ENCODE measurements around the gene C11orf91. TPM values are rescaled to one million over a fixed set of nuclear protein-coding genes. Genes with fewer than 3 reads are reported as not detected.

Gene C11orf91
- total RNA-seq, 6 experiments from 2014 or later = not detected

DNA sequence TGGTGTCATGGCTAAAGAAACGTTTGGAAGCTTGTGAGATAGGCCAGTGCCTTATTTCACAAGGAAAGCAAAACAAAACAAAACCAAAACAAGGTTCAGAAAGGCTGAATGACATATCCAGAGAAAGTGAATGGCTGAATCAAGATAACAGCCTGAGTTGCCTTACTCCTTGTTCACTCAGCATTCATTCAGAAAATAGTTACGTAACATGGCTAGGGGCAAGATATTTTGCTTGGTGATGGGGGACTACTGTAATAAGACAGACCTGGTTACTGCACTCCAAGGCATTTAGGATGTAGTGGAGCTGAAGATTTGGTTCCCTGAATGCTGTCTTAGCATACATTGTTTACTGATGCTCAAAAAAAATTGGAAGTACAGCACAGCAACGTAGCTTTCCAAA, 47.7 kb downstream of the C11orf91 start:
- ATAC-seq = no peak
- TF ChIP-seq POLR2A (IDR thresholded peaks at IDR 0.05) = no peak
- TF ChIP-seq, protein P1, sequence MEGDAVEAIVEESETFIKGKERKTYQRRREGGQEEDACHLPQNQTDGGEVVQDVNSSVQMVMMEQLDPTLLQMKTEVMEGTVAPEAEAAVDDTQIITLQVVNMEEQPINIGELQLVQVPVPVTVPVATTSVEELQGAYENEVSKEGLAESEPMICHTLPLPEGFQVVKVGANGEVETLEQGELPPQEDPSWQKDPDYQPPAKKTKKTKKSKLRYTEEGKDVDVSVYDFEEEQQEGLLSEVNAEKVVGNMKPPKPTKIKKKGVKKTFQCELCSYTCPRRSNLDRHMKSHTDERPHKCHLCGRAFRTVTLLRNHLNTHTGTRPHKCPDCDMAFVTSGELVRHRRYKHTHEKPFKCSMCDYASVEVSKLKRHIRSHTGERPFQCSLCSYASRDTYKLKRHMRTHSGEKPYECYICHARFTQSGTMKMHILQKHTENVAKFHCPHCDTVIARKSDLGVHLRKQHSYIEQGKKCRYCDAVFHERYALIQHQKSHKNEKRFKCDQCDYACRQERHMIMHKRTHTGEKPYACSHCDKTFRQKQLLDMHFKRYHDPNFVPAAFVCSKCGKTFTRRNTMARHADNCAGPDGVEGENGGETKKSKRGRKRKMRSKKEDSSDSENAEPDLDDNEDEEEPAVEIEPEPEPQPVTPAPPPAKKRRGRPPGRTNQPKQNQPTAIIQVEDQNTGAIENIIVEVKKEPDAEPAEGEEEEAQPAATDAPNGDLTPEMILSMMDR (IDR thresholded peaks at IDR 0.05) = no peak
- no peaks in the 10 kb centered on the region for H3K9me3 ChIP-seq
- H3K4me3 ChIP-seq = no peak overlapping the region
- no peak overlapping the region for H3K27ac ChIP-seq
- DNase-seq = no peak
- H3K36me3 ChIP-seq = no peaks in the 10 kb centered on the region
- intact Hi-C loops (cut with DNase I) = no loop called here
- H3K27me3 ChIP-seq = no peaks in the 10 kb centered on the region
- 52% methylated on average over 3 of the region's 3 CpGs for WGBS (ENCODE audit: insufficient coverage, low coverage, low lambda C conversion rate, missing lambda C conversion rate)
- no peaks in the 10 kb centered on the region for H3K4me1 ChIP-seq

DNA sequence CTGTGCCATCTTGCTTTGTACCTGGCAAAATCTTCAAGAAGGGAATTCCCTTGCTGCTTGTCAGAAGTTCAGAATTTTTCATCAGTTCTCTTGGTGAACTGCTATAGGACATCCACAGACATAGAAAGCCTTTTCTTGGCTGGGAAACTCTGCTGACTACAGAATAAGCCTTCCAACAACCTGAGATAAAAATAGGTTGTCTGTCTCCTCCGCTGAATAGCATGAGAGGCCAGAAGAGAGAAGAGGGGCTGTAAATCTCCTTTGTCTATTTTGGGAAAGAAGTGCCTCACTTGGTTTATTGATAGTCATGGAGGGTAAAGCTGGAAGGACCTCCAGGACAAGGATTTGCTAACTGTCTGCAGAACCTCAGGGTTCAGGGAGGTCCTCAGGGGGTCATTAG, 48.2 kb downstream of the C11orf91 start:
- WGBS (ENCODE audit: insufficient coverage, low coverage, low lambda C conversion rate, missing lambda C conversion rate) = no CpG with 5 or more reads among the region's 1 CpG
- Histone ChIP-seq H3K4me1 (no peaks in the 10 kb centered on the region), H3K36me3 (no peaks in the 10 kb centered on the region), H3K27ac (no peak overlapping the region), H3K9me3 (no peaks in the 10 kb centered on the region), H3K27me3 (no peaks in the 10 kb centered on the region), H3K4me3 (no peak overlapping the region)
- ATAC-seq (no peak), DNase-seq (no peak)
- intact Hi-C loops (cut with DNase I) = no loop called here
- TF ChIP-seq, protein P1 (IDR thresholded peaks at IDR 0.05) = no peak
- no peak for TF ChIP-seq POLR2A (IDR thresholded peaks at IDR 0.05)

DNA sequence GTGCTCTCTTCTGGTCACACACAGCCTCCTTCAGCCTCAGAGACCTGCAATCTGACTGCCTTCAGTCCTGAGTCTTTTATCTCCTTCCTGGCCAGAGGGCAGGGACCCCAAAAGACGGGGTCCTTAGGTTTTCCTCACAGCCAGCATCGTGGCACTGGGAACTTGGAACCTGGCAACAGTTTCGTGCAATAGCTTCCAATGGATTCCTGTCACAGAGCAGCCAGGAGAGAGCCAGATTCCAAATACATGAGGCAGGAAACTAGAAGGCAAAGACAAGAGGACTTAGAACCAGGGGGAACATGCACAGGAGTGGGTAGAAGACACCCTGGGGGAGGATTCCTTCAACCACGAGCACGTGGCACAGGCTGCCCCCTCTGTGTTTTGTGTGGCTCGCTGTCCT, 48.6 kb downstream of the C11orf91 start:
- no peaks in the 10 kb centered on the region for H3K27me3 ChIP-seq
- no peak overlapping the region for H3K27ac ChIP-seq
- H3K9me3 ChIP-seq = no peaks in the 10 kb centered on the region
- H3K4me3 ChIP-seq = no peak overlapping the region
- no peaks in the 10 kb centered on the region for H3K4me1 ChIP-seq
- no peak for TF ChIP-seq POLR2A (IDR thresholded peaks at IDR 0.05)
- TF ChIP-seq, protein P1 (IDR thresholded peaks at IDR 0.05) = no peak
- intact Hi-C loops (cut with DNase I) = no loop called here
- WGBS (ENCODE audit: insufficient coverage, low coverage, low lambda C conversion rate, missing lambda C conversion rate) = 42% methylated on average over 5 of the region's 6 CpGs
- no peak for ATAC-seq
- DNase-seq = no peak
- no peaks in the 10 kb centered on the region for H3K36me3 ChIP-seq

DNA sequence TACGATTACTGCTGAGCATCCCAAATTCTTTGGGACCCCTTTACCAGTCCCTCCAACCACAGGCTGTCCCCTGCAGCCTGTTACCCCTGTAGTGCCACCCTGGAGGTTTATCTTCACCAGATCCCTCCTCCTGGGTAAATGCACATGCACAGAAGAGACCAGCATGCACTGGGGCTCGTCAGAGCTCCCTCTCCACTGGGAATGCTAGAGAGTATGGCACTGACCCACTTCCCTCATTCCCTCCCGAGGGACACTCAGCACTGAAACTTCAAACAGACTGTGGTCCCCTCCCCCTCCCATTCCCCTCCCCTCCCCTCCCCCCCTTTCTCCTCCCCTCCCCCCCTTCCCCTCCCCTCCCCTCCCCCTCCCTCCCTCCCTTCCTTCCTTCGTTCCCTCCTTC, 49.1 kb downstream of the C11orf91 start:
- TF ChIP-seq, protein P1 (IDR thresholded peaks at IDR 0.05) = no peak
- TF ChIP-seq POLR2A (IDR thresholded peaks at IDR 0.05) = no peak
- no peak overlapping the region for H3K27ac ChIP-seq

DNA sequence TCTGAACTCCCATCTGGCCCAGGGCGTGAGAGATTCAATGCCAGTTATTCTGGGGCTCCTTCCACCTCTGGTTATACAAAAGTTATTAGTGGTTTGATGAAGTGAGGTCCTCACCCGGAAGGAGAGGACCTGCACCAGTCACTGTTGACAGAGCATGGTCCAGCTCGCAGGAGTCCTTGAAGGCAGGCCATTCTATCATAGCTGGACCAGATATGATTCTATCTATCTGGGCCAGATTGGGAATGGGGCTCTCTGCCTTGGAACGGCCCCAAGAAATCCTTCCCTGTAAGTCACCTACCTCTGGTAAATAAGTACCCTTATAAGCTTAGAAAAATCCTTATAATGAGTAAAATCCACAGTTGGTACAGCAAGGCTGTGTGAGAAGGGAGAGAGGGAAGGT, 50.7 kb downstream of the C11orf91 start:
- DNase-seq (no peak), ATAC-seq (no peak)
- H3K4me1 ChIP-seq = no peaks in the 10 kb centered on the region
- no peak overlapping the region for H3K4me3 ChIP-seq
- intact Hi-C loops (cut with DNase I) = no loop called here
- WGBS (ENCODE audit: insufficient coverage, low coverage, low lambda C conversion rate, missing lambda C conversion rate) = 67% methylated on average over 3 of the region's 4 CpGs
- H3K36me3 ChIP-seq = no peaks in the 10 kb centered on the region
- no peak for TF ChIP-seq POLR2A (IDR thresholded peaks at IDR 0.05)
- TF ChIP-seq, protein P1 (IDR thresholded peaks at IDR 0.05) = no peak
- no peaks in the 10 kb centered on the region for H3K9me3 ChIP-seq
- H3K27me3 ChIP-seq = no peaks in the 10 kb centered on the region
- no peak overlapping the region for H3K27ac ChIP-seq

More for the DNA sequence above, 49.1 kb downstream of the C11orf91 start:
- ATAC-seq = no peak
- intact Hi-C loops (cut with DNase I) = no loop called here
- Histone ChIP-seq H3K9me3 (no peaks in the 10 kb centered on the region), H3K4me3 (no peak overlapping the region), H3K27me3 (no peaks in the 10 kb centered on the region), H3K36me3 (no peaks in the 10 kb centered on the region), H3K4me1 (no peaks in the 10 kb centered on the region)
- DNase-seq = no peak
- WGBS (ENCODE audit: insufficient coverage, low coverage, low lambda C conversion rate, missing lambda C conversion rate) = 25% methylated on average over 4 of the region's 4 CpGs

Data from right lobe of liver (tissue), 6 donors.